WTC11 (cell line): ENCODE data around the gene TMEM200B. TPM values are rescaled to one million over a fixed set of nuclear protein-coding genes. Genes with fewer than 3 reads are reported as not detected.

Source experiments
- AFF4 ChIP-seq: sonication (generic); formaldehyde crosslinking; IDR thresholded peaks from 2 replicates; pipeline ENCODE4 v1.8.1; 2023; ENCODE audit warnings: mild to moderate bottlenecking, missing genetic modification reagents, borderline replicate concordance
- ATF6 ChIP-seq: sonication (generic); formaldehyde crosslinking; IDR thresholded peaks from 2 replicates; pipeline ENCODE4 v1.8.1; 2023; ENCODE audit warnings: mild to moderate bottlenecking, missing genetic modification reagents
- CBFB ChIP-seq: sonication (generic); formaldehyde crosslinking; IDR thresholded peaks from 2 replicates; pipeline ENCODE4 v1.8.1; 2022; ENCODE audit warnings: mild to moderate bottlenecking, low read depth, missing genetic modification reagents
- E2F1 ChIP-seq: sonication (generic); formaldehyde crosslinking; IDR thresholded peaks from 2 replicates; pipeline ENCODE4 v1.8.0; 2022; ENCODE audit warnings: mild to moderate bottlenecking, missing genetic modification reagents
- ELF4 ChIP-seq: sonication (generic); formaldehyde crosslinking; IDR thresholded peaks from 2 replicates; pipeline ENCODE4 v1.8.1; 2022; ENCODE audit warnings: low read depth, mild to moderate bottlenecking, moderate library complexity, missing genetic modification reagents
- ESRRA ChIP-seq: sonication (generic); formaldehyde crosslinking; IDR thresholded peaks from 2 replicates; pipeline ENCODE4 v1.8.1; 2022; ENCODE audit warnings: mild to moderate bottlenecking, missing genetic modification reagents, borderline replicate concordance
- ETV6 ChIP-seq: sonication (generic); formaldehyde crosslinking; IDR thresholded peaks from 2 replicates; pipeline ENCODE4 v1.8.1; 2022; ENCODE audit warnings: mild to moderate bottlenecking, missing genetic modification reagents
- FOXJ3 ChIP-seq: sonication (generic); formaldehyde crosslinking; IDR thresholded peaks from 2 replicates; pipeline ENCODE4 v1.9.0; 2021; ENCODE audit warnings: missing genetic modification reagents, mild to moderate bottlenecking, borderline replicate concordance
- FOXK1 ChIP-seq: sonication (generic); formaldehyde crosslinking; IDR thresholded peaks from 2 replicates; pipeline ENCODE4 v1.8.0; 2022; ENCODE audit warnings: mild to moderate bottlenecking, moderate library complexity, missing genetic modification reagents
- FOXP1 ChIP-seq: sonication (generic); formaldehyde crosslinking; IDR thresholded peaks from 2 replicates; pipeline ENCODE4 v1.8.0; 2022; ENCODE audit warnings: missing genetic modification reagents, mild to moderate bottlenecking, moderate library complexity, borderline replicate concordance
- HMGXB4 ChIP-seq: sonication (generic); formaldehyde crosslinking; IDR thresholded peaks from 2 replicates; pipeline ENCODE4 v1.8.1; 2023; ENCODE audit warnings: mild to moderate bottlenecking, moderate library complexity, missing genetic modification reagents
- IRF2 ChIP-seq: sonication (generic); formaldehyde crosslinking; IDR thresholded peaks from 2 replicates; pipeline ENCODE4 v1.8.0; 2022; ENCODE audit warnings: low read depth, missing genetic modification reagents, borderline replicate concordance
- JUN ChIP-seq: sonication (generic); formaldehyde crosslinking; IDR thresholded peaks from 2 replicates; pipeline ENCODE4 v1.8.0; 2023; ENCODE audit warnings: mild to moderate bottlenecking, missing genetic modification reagents
- MAX ChIP-seq: sonication (generic); formaldehyde crosslinking; IDR thresholded peaks from 2 replicates; pipeline ENCODE4 v1.8.0; 2022; ENCODE audit warnings: mild to moderate bottlenecking, missing genetic modification reagents
- NFATC4 ChIP-seq: fragments of 250-450 bp; sonication (Bioruptor Pico); IDR thresholded peaks from 2 replicates; pipeline ENCODE4 v1.9.0; 2021; ENCODE audit warnings: mild to moderate bottlenecking
- NFE2L1 ChIP-seq: sonication (generic); formaldehyde crosslinking; IDR thresholded peaks from 2 replicates; pipeline ENCODE4 v1.8.1; 2023; ENCODE audit warnings: missing genetic modification reagents
- NR1H2 ChIP-seq: sonication (generic); formaldehyde crosslinking; IDR thresholded peaks from 2 replicates; pipeline ENCODE4 v1.9.0; 2021; ENCODE audit warnings: mild to moderate bottlenecking, moderate library complexity, missing genetic modification reagents
- NR2C2 ChIP-seq: sonication (generic); formaldehyde crosslinking; IDR thresholded peaks from 2 replicates; pipeline ENCODE4 v1.8.0; 2022; ENCODE audit warnings: mild to moderate bottlenecking, missing genetic modification reagents
- PRRX2 ChIP-seq: fragments of 250-450 bp; sonication (Bioruptor Pico); IDR thresholded peaks from 2 replicates; pipeline ENCODE4 v1.8.0; 2021; ENCODE audit warnings: mild to moderate bottlenecking
- RORB ChIP-seq: fragments of 250-450 bp; sonication (Bioruptor Pico); IDR thresholded peaks from 2 replicates; pipeline ENCODE4 v1.9.0; 2021; ENCODE audit warnings: mild to moderate bottlenecking
- SMAD3 ChIP-seq: sonication (generic); formaldehyde crosslinking; IDR thresholded peaks from 2 replicates; pipeline ENCODE4 v1.8.0; 2022; ENCODE audit warnings: missing genetic modification reagents, mild to moderate bottlenecking, borderline replicate concordance
- TEAD1 ChIP-seq: sonication (generic); formaldehyde crosslinking; IDR thresholded peaks from 2 replicates; pipeline ENCODE4 v1.8.0; 2022; ENCODE audit warnings: mild to moderate bottlenecking, missing genetic modification reagents
- ZMAT4 ChIP-seq: fragments of 250-450 bp; sonication (Bioruptor Pico); IDR thresholded peaks from 2 replicates; pipeline ENCODE4 v1.9.0; 2021; ENCODE audit warnings: mild to moderate bottlenecking
- ZNF121 ChIP-seq: sonication (generic); formaldehyde crosslinking; IDR thresholded peaks from 2 replicates; pipeline ENCODE4 v1.8.0; 2023; ENCODE audit warnings: missing genetic modification reagents
- ZNF138 ChIP-seq: sonication (generic); formaldehyde crosslinking; conservative IDR thresholded peaks from 2 replicates; pipeline ENCODE4 v1.8.1; 2022; ENCODE audit warnings: mild to moderate bottlenecking, moderate library complexity, missing genetic modification reagents
- ZNF263 ChIP-seq: sonication (generic); formaldehyde crosslinking; IDR thresholded peaks from 2 replicates; pipeline ENCODE4 v1.8.1; 2022; ENCODE audit warnings: low read depth, mild to moderate bottlenecking, moderate library complexity, missing genetic modification reagents
- ZNF671 ChIP-seq: fragments of 250-450 bp; sonication (Bioruptor Pico); IDR thresholded peaks from 2 replicates; pipeline ENCODE4 v1.8.0; 2021; ENCODE audit warnings: mild to moderate bottlenecking
- total RNA-seq: library from RNA; stranded (reverse); gene quantifications from 3 replicates; pipeline ENCODE4 v1.2.3, GENCODE V29; 2021

The TMEM200B gene
- total RNA-seq, 1 experiment from 2014 or later = 22.6 TPM

- TF ChIP-seq AFF4 (CRISPR knock-in tag) (no peak), MAX (CRISPR knock-in tag) (no peak), ZNF121 (no peak), NR2C2 (CRISPR knock-in tag) (no peak), PRRX2 (CRISPR knock-in tag) (no peak), SMAD3 (no peak), CBFB (no peak), FOXJ3 (CRISPR knock-in tag) (no peak), ELF4 (CRISPR knock-in tag) (0 out of 2 replicates have a peak, but pooled peaks have one; percentile 4), TEAD1 (no peak), ETV6 (CRISPR knock-in tag) (no peak; the same call in 1 of the 2 replicates), ZNF138 (CRISPR knock-in tag) (no peak), HMGXB4 (CRISPR knock-in tag) (0 out of 2 replicates have a peak, but pooled peaks have one; percentile 18), FOXP1 (CRISPR knock-in tag) (no peak), ZNF263 (CRISPR knock-in tag) (no peak), RORB (CRISPR knock-in tag) (no peak), ZNF671 (CRISPR knock-in tag) (no peak), IRF2 (CRISPR knock-in tag) (no peak), FOXK1 (CRISPR knock-in tag) (no peak), ZMAT4 (no peak), NFATC4 (no peak), NFE2L1 (no peak), E2F1 (CRISPR knock-in tag) (no peak), ESRRA (no peak), ATF6 (no peak), NR1H2 (CRISPR knock-in tag) (no peak), JUN (CRISPR knock-in tag) (no peak)
Observed at GRCh38 chr1:29121516-29121935, 2.2 kb downstream of the TMEM200B start (continued).
